NK-92 (cell line): ENCODE data around the gene ZNF750.

ENCODE experiments used
- DNase-seq: peaks from one replicate; lab custom pipeline; 2025; ENCODE audit not compliant: unreplicated experiment; lab: John Stamatoyannopoulos, UW

Gene ZNF750

DNA sequence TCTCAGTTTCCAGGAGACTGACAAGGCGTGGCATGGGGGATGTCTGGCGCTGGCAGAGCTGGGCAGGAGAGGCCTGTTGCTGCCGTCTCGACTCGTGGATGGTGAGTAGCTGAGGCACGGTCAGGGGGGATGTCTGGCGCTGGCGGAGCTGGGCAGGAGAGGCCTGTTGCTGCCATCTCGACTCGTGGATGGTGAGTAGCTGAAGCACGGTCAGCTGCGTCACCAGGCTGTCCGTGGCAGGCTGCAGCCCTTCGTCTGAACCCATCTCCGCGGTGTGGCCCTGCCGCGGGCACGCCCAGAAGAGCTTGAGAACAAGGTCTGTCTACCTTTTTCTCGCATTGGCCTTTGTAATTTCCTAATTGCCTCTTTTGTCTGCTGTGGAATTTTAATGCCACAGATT is 25.0 kb downstream of the ZNF750 start:
- no peak for DNase-seq

- DNase-seq: no peak
Observed at GRCh38 chr17:82813299-82814051, 26.3 kb downstream of the ZNF750 start.

DNA sequence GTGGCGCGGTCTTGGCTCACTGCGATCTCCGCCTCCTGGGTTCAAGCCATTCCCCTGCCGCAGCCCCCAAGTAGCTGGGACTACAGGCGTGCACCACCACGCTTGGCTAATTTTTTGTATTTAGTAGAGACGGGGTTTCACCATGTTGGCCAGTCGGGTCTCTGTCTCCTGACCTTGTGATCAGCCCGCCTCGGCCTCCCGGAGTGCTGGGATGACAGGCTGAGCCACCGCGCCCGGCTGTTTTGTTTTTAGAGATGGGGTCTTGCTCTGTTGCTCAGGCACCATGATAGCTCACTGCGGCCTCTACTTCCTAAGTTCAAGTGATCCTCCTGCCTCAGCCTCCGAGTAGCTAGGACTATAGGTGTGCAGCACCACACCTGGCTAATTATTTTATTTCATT is 27.2 kb downstream of the ZNF750 start:
- no peak for DNase-seq

DNA sequence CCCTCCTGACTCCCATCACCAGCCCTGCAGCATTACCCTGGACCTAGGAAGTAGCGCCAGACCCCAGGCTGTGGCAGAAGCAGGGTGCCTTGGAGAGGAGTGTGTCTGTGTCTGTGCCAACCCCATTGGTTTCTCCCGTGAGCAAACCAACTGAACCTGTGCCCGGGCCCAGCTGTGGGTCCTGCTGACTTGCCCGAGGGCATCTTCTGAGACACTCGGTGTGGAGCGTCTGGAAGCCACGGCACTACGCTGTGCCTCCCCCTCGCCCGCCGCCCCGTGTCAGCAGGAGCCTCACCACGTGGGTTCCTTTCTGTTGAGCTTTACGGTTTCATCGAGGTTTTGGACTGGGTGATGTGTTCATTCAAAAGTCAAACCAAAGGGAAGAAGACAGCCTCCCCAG is 27.8 kb downstream of the ZNF750 start:
- DNase-seq: no peak

DNA sequence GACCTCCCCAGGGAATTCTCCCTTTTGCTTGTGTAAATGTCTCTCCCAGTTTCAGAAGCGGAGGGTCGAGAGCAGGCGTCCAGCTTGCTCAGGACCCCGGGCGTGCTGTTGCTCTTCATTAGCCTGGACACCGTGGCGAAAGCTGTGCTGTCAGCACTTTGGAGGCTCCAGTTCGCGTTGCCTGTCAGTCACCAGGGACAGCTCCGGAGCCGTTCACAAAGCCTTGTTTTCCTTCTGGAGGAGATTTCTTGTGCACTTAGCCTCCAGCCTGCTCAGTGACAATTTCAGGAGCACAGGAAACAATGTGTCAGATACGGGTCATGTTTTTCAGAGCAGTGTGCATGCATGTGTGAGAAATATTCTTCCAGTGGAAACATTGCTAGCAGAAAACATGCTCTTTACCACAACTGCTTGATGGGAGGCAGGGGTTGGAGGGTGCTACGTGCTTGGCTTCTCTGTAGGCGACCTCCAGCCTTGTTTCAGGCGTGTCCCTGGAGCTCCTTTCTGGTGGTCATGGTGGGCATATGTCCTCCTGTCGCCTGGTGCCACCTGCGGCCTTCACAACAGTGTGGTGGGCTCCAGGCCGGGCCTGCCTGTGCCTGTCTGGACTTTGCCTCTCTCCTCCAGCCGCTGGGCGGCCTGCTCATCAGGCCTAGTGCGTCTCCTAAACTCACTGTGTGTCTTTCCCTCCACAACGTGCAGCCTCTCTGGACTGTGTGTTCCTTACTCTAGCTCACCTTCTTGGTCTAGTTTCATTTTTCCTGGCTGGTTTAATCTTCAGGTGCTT is 29.0 kb downstream of the ZNF750 start:
- DNase-seq: no peak

DNA sequence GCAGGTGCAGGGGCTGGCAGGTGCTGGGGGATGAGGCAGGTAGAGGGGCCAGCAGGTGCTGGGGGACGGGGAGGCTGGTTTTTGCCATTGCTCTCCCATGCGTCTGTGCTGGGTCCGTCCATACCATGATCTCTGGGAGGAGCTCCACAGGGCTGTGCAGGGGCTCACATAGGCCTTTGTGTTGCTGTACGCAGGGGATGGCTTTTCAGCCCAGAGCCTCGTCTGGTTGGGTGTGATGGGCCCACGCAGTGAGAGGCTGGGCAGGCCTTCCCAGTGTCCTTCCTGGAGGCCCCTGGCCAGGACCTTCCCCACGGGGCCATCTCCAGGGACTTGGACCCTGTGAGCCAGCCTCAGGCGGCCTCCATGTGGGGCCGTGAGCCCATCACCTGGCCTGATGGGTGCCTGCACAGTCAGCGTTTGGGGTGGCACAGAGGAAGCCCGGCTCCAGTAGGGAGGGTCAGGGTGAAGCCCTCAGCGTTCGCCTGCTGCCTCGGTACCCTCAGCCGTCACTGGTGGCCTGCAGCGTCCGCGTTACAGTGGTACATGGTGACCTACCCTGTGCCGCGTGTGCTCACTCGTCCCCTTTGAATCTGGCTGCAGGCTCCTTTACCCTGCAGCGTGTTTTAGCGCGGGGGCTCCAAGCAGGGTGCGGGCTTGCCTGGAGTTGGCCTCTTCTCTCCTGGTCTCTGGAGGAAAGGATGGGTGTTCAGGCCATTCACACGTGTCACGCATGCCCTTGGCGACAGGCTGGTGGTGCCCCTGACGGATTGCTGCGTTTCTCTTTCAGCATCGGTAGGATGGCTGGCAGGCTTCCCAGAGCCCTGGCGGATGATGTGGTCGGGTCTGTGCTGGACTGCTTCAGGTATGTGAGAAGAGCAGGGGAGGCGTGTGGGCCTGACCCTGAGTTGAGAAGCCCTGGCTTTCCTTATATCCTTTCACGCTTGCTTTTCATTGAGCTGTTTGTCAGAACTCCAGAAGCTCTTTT is 30.6 kb downstream of the ZNF750 start:
- DNase-seq: no peak

GRCh38 chr17:82808006-82808405 is 31.8 kb downstream of the ZNF750 start:
- no peak for DNase-seq

GRCh38 chr17:82807562-82807961 is 32.3 kb downstream of the ZNF750 start:
- DNase-seq: no peak

DNA sequence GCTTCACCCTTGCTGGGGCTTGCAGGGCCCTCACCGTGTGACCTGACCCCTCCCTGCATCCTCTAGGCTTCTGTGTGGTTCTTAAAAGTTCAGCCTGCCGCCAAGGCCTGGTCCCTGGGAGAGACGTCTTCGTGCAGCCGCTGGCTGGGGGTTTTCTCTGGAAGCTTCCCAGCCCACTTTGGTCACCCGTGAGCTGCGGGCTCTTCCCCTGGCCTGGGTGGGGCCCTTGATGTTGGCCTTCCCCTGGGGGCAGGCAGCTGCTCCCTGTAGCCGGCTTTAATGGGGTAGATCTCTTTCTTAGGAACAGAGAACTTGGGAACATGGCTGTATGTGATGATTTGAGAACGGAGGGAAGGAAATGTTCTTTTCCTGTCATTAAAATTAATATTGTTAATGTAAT is 32.7 kb downstream of the ZNF750 start:
- DNase-seq: no peak

GRCh38 chr17:82806645-82807044 is 33.2 kb downstream of the ZNF750 start:
- DNase-seq: no peak

DNA sequence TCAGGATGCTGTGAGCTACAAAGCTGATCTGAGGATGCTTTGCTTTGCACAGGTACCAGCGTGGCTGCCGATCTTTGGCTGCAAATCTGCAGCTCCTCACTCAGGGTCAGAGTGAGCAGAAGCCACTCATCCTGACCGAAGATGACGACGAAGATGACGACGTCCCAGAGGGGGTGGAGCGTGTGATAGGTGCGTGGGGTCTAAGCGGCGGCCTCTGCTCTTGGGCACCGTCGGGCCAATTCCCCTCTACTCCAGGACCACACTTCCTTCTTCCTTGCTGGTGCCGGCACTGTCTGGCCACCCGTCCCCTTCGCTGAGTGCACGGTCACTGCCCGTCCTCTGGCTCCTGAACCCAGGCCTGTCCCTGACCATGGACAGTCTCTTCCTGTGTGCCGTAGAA is 34.0 kb downstream of the ZNF750 start:
- DNase-seq: no peak

DNA sequence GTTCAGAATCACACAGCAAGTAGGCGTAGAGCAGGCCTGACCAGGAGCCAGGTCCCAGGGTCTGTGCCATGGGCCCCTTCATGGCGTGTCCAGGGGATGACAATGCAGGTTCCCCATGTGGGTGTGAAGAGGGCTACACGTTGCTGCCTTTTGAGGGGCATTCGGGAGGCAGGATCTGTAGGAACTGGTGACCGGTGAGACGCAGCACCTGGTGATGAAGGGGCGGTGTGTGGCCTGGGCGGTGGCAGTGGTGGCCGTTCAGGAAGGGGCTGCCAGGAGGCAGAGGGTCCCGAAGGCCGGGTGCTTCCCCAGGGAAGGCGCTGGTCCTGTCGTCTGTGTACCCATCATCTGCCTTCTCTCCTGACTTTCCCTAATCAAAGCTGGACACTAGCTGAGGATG is 34.6 kb downstream of the ZNF750 start:
- DNase-seq: no peak

DNA sequence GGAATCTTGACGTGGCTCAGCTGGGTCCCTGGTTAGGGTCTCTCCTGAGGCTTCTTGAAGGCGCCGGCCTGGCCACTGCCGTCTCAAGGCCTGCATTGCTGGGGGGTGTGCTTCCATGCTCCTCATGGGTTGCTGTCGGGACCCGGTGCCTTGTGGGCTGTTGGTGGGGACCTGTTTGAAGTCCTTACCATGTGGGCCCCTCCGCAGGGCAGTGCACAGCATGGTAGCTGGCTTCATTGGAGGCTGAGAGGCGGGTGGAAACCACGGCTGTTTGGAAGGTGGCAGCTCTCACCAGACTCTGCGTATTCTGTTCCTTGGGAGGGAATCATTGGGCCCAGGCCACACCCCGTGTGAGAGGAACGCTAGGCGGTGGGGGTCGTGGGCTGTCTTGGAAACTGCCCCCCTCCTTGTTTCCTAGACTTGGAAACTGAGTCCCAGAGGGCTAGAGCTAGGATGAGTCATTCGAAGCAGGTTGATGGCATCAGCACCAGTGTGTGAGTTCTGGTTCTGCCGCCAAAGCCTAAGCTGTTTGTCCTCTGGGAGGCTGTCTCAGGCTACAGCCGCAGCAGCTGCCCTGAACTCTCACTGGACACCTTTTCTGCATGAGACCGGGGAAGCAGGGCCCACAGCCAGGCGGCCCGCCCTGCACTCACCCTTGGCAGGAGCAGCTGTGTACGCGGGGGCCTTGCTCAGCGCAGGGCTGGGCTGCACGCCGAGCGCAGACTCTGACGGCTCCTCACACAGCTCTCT is 35.2 kb downstream of the ZNF750 start:
- DNase-seq: no peak

- no peak for DNase-seq
Observed at GRCh38 chr17:82803606-82804005, 36.2 kb downstream of the ZNF750 start.

GRCh38 chr17:82803185-82803584 is 36.6 kb downstream of the ZNF750 start:
- no peak for DNase-seq

DNA sequence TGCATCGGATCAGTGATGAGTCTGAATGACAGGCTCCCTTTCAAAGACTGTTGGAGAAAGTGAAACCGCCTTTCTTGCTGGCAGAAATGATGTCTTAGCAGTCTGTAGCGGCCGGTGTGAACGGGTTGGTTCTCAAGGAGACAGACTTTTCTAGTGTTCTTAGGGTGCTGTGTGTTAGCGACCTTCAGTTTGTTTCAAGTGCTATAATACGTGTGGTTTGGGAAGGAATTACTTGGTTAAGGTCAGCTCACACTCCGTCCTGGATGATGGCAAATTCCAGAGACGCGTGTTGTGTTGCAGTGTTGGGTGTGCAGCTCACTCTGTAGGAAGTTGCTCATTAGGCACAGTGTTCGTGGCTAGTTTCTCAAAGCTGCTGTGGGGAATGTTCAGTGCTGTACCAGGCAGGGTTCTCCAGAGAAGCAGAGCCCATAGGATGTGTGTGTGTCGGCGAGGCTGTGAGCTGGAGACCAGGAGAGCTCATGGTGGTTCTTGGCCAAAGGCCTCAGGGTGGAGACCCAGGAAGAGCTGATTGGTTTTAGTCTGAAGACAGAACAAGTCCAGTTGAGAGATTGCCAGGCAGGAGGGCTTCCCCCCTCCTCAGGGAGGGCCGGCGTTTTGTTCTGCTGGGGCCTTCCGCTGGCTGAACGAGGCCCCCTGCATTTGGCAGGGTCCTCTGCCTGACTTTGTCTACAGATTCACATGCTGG is 37.6 kb downstream of the ZNF750 start:
- DNase-seq: no peak

DNA sequence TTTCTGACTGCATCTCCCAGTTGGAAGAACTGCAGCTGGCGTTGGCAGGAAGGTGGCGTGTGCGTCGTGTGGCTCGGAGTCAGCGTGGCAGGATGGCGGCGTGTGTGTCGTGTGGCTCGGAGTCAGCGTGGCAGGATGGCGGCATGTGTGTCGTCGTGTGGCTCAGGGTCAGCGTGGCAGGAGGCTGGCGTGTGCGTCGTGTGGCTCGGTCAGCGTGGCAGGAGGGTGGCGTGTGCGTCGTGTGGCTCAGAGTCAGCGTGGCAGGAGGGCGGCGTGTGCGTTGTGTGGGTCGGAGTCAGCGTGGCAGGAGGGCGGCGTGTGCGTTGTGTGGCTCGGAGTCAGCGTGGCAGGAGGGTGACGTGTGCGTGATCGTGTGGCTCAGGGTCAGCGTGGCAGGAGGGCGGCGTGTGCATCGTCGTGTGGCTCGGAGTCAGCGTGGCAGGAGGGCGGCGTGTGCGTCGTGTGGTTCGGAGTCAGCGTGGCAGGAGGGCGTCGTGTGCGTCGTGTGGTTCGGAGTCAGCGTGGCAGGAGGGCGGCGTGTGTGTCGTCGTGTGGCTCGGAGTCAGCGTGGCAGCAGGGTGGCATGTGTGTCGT is 38.3 kb downstream of the ZNF750 start:
- no peak for DNase-seq

GRCh38 chr17:82800885-82801284 is 38.9 kb downstream of the ZNF750 start:
- no peak for DNase-seq

DNA sequence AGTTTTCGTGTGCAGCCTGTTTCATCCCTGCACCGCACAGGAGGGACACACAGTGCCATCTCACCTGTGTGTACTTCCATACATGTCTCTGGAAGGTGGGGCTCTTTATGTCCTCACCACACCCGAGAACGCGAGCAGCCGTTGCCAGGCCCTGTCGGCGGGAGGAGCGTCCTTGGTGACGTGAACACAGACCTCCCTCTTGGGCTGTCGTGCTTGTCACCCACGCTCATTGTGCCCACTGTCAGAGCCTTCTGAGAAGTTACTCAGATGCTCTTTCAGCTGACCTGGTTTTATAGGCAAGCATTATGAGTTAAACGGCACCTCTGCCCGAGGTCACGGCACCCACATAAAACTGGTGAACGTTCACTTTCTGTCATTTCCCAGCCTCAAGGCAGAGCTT is 40.2 kb downstream of the ZNF750 start:
- no peak for DNase-seq

DNA sequence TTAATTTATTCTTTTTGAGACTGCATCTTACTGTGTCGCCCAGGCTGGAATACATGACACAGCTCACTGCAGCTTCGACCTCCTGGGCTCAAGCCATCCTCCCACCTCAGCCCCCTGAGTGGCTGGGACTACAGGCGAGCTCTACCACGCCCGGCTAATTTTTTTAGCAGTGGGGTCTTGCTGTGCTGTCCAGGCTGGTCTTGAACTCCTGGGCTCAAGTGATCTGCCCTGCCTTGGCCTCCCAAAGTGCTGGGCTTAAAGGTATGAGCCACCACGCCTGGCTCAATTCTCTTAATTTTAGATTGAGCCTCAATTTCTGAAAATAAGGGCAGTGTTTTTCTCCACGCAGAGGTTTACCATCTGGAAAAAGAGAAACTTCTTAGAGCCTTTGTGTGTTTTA is 41.1 kb downstream of the ZNF750 start:
- DNase-seq: no peak
